ENCODE measurements around the gene PURA. TPM values are rescaled to one million over a fixed set of nuclear protein-coding genes. Genes with fewer than 3 reads are reported as not detected.

PURA gene
- 10 to 100 TPM; 15.5 to 16.8 TPM for total RNA-seq

DNA sequence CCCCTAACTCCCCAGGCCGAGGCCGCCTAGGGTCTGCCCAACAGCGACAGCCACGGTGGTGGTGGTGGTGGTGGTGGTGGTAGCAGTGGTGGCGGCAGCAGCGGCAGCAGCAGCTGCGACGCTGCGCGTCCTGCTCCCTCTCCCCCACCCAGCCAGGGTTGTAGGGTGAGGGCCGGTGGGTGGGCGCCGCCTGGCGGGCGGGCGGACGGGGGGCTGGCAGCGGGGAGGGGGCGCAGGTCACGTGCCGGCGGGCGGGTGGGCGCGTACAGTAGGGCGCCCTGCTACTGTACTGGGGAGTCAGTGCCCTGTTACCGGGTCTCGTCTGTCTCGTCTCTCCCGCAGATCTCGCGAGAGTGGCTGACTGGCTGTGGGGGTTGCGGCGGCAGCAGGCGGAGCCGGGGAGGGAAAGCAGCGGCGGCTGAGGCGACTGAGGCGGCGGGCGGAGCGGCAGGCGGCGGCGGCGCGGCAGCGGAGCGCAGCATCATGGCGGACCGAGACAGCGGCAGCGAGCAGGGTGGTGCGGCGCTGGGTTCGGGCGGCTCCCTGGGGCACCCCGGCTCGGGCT is at the start of gene PURA:
TSS of gene PURA (plus strand) at position 411 of the 565 bp plus-strand sequence. CDS start at position 484, 73 bp downstream.

DNA sequence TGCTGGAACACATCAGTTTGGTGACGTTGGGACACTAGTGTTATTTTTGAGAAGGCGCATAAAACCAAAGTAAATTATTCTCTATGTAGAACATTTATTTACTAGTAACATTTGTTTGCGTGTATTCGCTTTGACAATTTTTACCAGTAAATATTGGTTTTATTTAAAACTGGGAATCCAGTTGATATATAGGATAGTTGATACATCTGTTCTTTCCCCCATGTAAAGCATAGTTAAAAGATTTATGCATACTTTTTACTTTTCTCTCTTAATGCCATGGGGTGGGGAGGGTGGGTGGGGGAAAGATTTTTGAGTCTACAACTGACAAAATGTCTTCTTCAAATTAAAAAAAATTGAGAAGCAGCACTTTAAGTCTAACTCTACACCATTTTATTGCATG is 11.7 kb downstream of the PURA start, which contains the start of gene IGIP:
TSS of gene IGIP (plus strand) at position 301 of the 400 bp plus-strand sequence. CDS start 2,540 bp downstream, outside the sequence.

DNA sequence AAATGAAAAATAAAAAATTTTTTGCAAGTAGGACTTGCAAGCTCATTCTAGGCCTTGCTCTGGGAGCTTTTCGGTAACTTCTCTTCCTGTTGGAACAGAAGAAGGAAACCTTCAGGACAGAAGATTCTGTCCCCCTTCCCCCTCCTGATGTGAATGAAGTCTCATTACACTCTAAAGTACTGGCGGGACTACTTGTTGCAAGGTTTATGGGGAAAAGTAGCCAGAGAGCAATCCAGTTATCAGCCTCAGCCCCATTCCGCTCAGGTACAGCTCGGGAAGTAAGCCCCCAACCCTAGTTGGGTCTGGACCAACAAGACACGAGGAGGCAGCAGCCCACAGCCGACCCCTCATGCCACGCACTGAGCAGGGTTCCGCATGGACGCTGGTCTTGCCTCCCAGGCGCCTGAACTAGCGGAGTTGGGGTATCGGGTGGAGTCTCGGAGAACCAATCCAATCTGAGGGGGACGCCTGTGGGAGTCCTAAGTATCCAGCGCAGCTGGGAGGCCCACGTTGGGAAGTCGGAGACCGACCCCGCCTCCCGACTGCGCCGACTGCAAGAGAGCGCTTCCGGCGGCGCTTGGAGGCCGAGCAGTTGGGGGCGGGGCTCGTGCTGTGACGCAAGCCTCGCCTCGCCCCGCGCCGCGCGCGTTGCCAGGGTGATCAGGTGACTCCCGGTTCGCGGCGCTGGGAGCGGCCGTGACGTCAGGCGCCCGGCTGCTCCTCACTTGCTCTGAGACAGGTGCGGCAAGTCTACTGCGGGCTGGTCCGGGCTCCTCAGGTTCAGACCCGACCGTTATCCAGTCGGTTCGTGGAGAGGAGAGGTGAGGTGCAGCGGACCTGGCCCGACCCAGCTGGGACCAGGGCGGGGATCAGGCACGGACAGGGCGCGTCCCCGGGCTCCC is 60.8 kb downstream of the PURA start, which contains the start of gene CYSTM1:
TSS of gene CYSTM1 (plus strand) at position 724 of the 902 bp plus-strand sequence. CDS start 19,278 bp downstream, outside the sequence.

Other genes with a start within 250 kb of the PURA start
- gene NRG2, start 70.8 kb upstream of the PURA start, total RNA-seq, result not detected
- gene IGIP, start 11.8 kb downstream of the PURA start, total RNA-seq, result 1 to 10 TPM; 5.8 to 6.0 TPM
- gene CYSTM1, start 61.1 kb downstream of the PURA start, total RNA-seq, result 10 to 100 TPM in 1 of 2 experiments, 1 to 10 TPM in 1; 9.7 to 12.5 TPM
- 10 to 100 TPM; 59.8 to 63.4 TPM for gene PFDN1, start 189.0 kb downstream of the PURA start, total RNA-seq
- gene HBEGF, start 232.5 kb downstream of the PURA start, total RNA-seq, result 10 to 100 TPM; 68.8 to 71.4 TPM
- under 1 TPM; 0.68 to 0.72 TPM for gene SLC4A9, start 246.1 kb downstream of the PURA start, total RNA-seq

Data from activated naive CD4-positive, alpha-beta T cell treated with anti-CD3 and anti-CD28 coated beads, Interleukin-2, amount 10 ng/mL, durations not matched to agents 5 hours and 36 hours (primary cell).